Left lung (tissue), 10 donors: ENCODE data around the gene RSPH10B2. TPM values are rescaled to one million over a fixed set of nuclear protein-coding genes. Genes with fewer than 3 reads are reported as not detected.
A peak's percentile ranks its signal among the peaks of the same experiment; 100 is the strongest.
"Not testable (repeated sequence)": the region's sequence is repeated elsewhere in the genome, so short reads cannot be mapped to it uniquely, and the experiment has no call there.

Experiments used
- ATAC-seq: fragments of 200-7000 bp; cut with Tn5 transposase; one replicate; pipeline ENCODE4 v1.9.1; 2020; ENCODE audit warnings: moderate library complexity
- DNase-seq, 4 donors: peaks; one replicate each; pipeline ENCODE4 v3.0.0-alpha.2; 2013 to 2020
- H3K27ac ChIP-seq, 2 donors: fragments of 200-600 bp; sonication (generic) in 1 of 2; one replicate each; pipeline versions ENCODE4 v1.5.0 to v1.8.0; 2020 to 2021
- H3K27me3 ChIP-seq, 2 donors: fragments of 200-600 bp; sonication (generic) in 1 of 2; one replicate each; pipeline versions ENCODE4 v1.5.0 to v1.8.0; 2020 to 2021
- H3K36me3 ChIP-seq, 2 donors: fragments of 200-600 bp; sonication (generic) in 1 of 2; one replicate each; pipeline versions ENCODE4 v1.5.0 to v1.8.0; 2020 to 2021
- H3K4me1 ChIP-seq, 2 donors: fragments of 200-600 bp; one replicate each; pipeline ENCODE4 v1.8.0; 2021
- H3K4me3 ChIP-seq, 2 donors: fragments of 200-600 bp; sonication (generic) in 1 of 2; one replicate each; pipeline versions ENCODE4 v1.5.0 to v1.8.0; 2020 to 2021; ENCODE audit warnings: mild to moderate bottlenecking in 1 of 2
- H3K9me3 ChIP-seq, 2 donors: fragments of 200-600 bp; sonication (generic) in 1 of 2; one replicate each; pipeline versions ENCODE4 v1.5.0 to v1.8.0; 2020 to 2021
- CTCF ChIP-seq, 2 donors: fragments of 200-600 bp; sonication (generic) in 1 of 2; IDR thresholded peaks; one replicate each; pipeline versions ENCODE4 v1.5.0 to v1.8.0; 2021; ENCODE audit warnings: antibody characterized with exemption in 2 of 2
- intact Hi-C, 2 donors: fragments of 100-400 bp; cut with DNase I; formaldehyde crosslinking; loops; one replicate each; pipeline versions ENCODE4 v1.11.2 to v1.14.2; 2022
- polyA plus RNA-seq, 6 donors: library from polyadenylated mRNA; unstranded; fragments of 120-200 nt; gene quantifications; one replicate each; pipeline ENCODE4 v1.2.1, GENCODE V29; 2013; ENCODE audit not compliant: insufficient read length in 6 of 6
- total RNA-seq, 2 donors: library from RNA; stranded (reverse); fragmentation: NEBNext Ultra II Directional; extraction: Animal tissue kit (Norgen Biotek cat#: 25700); gene quantifications; one replicate each; pipeline ENCODE4 v1.2.1, GENCODE V29; 2021
- donor health status: DM: no; HTN: yes; CAD: no.
- donor health status: DM: no; HTN: no; CAD: no.

RSPH10B2 gene
- total and polyA plus RNA-seq, 8 donors: 0.92 to 5.7 (median 4.0) TPM; not detected in 1

GRCh38 chr7:6727663-6728062 lies 26.2 kb upstream of the RSPH10B2 start:
- Histone ChIP-seq H3K27ac (no peak overlapping the region), H3K36me3 (peaks cover 0 to 7% of the 10 kb centered on the region in 2 donors), H3K4me1 (peaks cover 6 to 23% of the 10 kb centered on the region in 2 donors), H3K27me3 (no peaks in the 10 kb centered on the region), H3K4me3 (no peak overlapping the region), H3K9me3 (no peaks in the 10 kb centered on the region)
- ATAC-seq (no peak), DNase-seq (no peak)
- intact Hi-C loops: no loop called here
- no peak for TF ChIP-seq CTCF (IDR thresholded peaks at IDR 0.05)

- intact Hi-C loops: not testable (repeated sequence)
Observed at GRCh38 chr7:6728893-6729491, 24.9 kb upstream of the RSPH10B2 start.

GRCh38 chr7:6729492-6730342 lies 24.2 kb upstream of the RSPH10B2 start:
- TF ChIP-seq CTCF (IDR thresholded peaks at IDR 0.05): no peak
- peak overlapping the region; percentile 95 to 99 for H3K4me3 ChIP-seq
- H3K27me3 ChIP-seq: no peaks in the 10 kb centered on the region
- ATAC-seq (peak; percentile 100), DNase-seq (peak; percentile 90 to 98 (median 96))
- H3K9me3 ChIP-seq: no peaks in the 10 kb centered on the region
- H3K4me1 ChIP-seq: peaks cover 6 to 22% of the 10 kb centered on the region in 2 donors
- intact Hi-C loops: no loop called here
- peaks cover 0 to 24% of the 10 kb centered on the region in 2 donors for H3K36me3 ChIP-seq
- H3K27ac ChIP-seq: peak overlapping the region; percentile 60 to 83

More at GRCh38 chr7:6728893-6729491, 24.9 kb upstream of the RSPH10B2 start:
- DNase-seq, H3K27me3 ChIP-seq, H3K9me3 ChIP-seq, ATAC-seq: not testable (repeated sequence)
- H3K36me3 ChIP-seq: peaks cover 0 to 20% of the 10 kb centered on the region in 2 donors
- peaks cover 6 to 23% of the 10 kb centered on the region in 2 donors for H3K4me1 ChIP-seq
- peak overlapping the region; percentile 95 to 99 for H3K4me3 ChIP-seq
- H3K27ac ChIP-seq: peak overlapping the region; percentile 60 to 83

GRCh38 chr7:6730343-6730633 lies 23.6 kb upstream of the RSPH10B2 start:
- Histone ChIP-seq H3K4me3 (peak overlapping the region; percentile 95 to 99), H3K36me3 (peaks cover 0 to 27% of the 10 kb centered on the region in 2 donors), H3K27ac (peak overlapping the region; percentile 60 to 83), H3K4me1 (peaks cover 6 to 16% of the 10 kb centered on the region in 2 donors), H3K27me3 (no peaks in the 10 kb centered on the region), H3K9me3 (no peaks in the 10 kb centered on the region)
- ATAC-seq (peak; percentile 45), DNase-seq (no peak)
- no peak for TF ChIP-seq CTCF (IDR thresholded peaks at IDR 0.05)
- intact Hi-C loops: no loop called here

- peaks cover 0 to 59% of the 10 kb centered on the region in 2 donors for H3K36me3 ChIP-seq
- H3K27me3 ChIP-seq, H3K27ac ChIP-seq, H3K4me3 ChIP-seq, H3K9me3 ChIP-seq, intact Hi-C loops, H3K4me1 ChIP-seq, ATAC-seq, DNase-seq: not testable (repeated sequence)
Observed at GRCh38 chr7:6738415-6738814, 15.5 kb upstream of the RSPH10B2 start.

GRCh38 chr7:6744410-6745100 lies 9.3 kb upstream of the RSPH10B2 start:
- H3K27ac ChIP-seq, intact Hi-C loops: not testable (repeated sequence)
- peak; percentile 42 for ATAC-seq

GRCh38 chr7:6749335-6749734 lies 4.6 kb upstream of the RSPH10B2 start:
- H3K4me1 ChIP-seq, ATAC-seq, H3K9me3 ChIP-seq, H3K27me3 ChIP-seq, intact Hi-C loops, H3K27ac ChIP-seq, H3K4me3 ChIP-seq: not testable (repeated sequence)
- peaks cover 0 to 12% of the 10 kb centered on the region in 2 donors for H3K36me3 ChIP-seq
- peak in 1 of 4 donors; percentile 75 for DNase-seq

More at GRCh38 chr7:6744410-6745100, 9.3 kb upstream of the RSPH10B2 start:
- DNase-seq, H3K4me3 ChIP-seq, H3K27me3 ChIP-seq, H3K9me3 ChIP-seq, H3K4me1 ChIP-seq: not testable (repeated sequence)
- peaks cover 0 to 19% of the 10 kb centered on the region in 2 donors for H3K36me3 ChIP-seq

GRCh38 chr7:6750173-6750572 lies 3.7 kb upstream of the RSPH10B2 start:
- H3K4me3 ChIP-seq, H3K9me3 ChIP-seq, H3K27ac ChIP-seq, H3K4me1 ChIP-seq, ATAC-seq, intact Hi-C loops, H3K27me3 ChIP-seq: not testable (repeated sequence)
- peaks cover 0 to 12% of the 10 kb centered on the region in 2 donors for H3K36me3 ChIP-seq
- peak in 1 of 4 donors; percentile 73 for DNase-seq

GRCh38 chr7:6761186-6761585 lies 7.3 kb downstream of the RSPH10B2 start:
- ATAC-seq, DNase-seq, H3K4me1 ChIP-seq, H3K9me3 ChIP-seq, H3K4me3 ChIP-seq, H3K27me3 ChIP-seq, H3K27ac ChIP-seq, H3K36me3 ChIP-seq, intact Hi-C loops: not testable (repeated sequence)
